ENCODE results near the gene PLSCR3. TPM values are rescaled to one million over a fixed set of nuclear protein-coding genes. Genes with fewer than 3 reads are reported as not detected.

PLSCR3 gene
- total RNA-seq, 1 experiment from 2014 or later: 42.7 TPM

GRCh38 chr17:7439462-7440112 is 45.3 kb upstream of the PLSCR3 start, which contains the start of gene FGF11:
Gene FGF11, plus strand, starts transcription at chr17:7439512. Its CDS starts 109 bp downstream, at chr17:7439621.
- H3K4me1 Mint-ChIP-seq: peaks cover 37% of the 10 kb centered on the region
- peak within 1 kb of the TSS; percentile 97 for H3K4me3 Mint-ChIP-seq
- peak within 1 kb of the TSS; percentile 98 for H3K27ac Mint-ChIP-seq
- H3K9me3 Mint-ChIP-seq: no peaks in the 10 kb centered on the region
- DNase-seq (ENCODE audit: low spot score) (no peak), ATAC-seq (no peak)
- CTCF ChIA-PET: interaction anchor here (2.5 to 3.8 kb wide), 5 partner anchors 40 to 121 kb away, joined by 5 to 21 read pairs (median 13); partner anchors contain the start of genes PLSCR3, TMEM95, TNFSF13 and ZBTB4
- POLR2A ChIA-PET: interaction anchor here (0.6 to 2.4 kb wide), 3 partner anchors 13 to 45 kb away, joined by 3 to 15 read pairs (median 9); partner anchors contain the start of gene POLR2A
- no peaks in the 10 kb centered on the region; the same call in 1 of the 2 replicates for H3K36me3 Mint-ChIP-seq
- H3K27me3 Mint-ChIP-seq (ENCODE audit: low read depth): peaks cover 34% of the 10 kb centered on the region
- TF ChIP-seq FOXK1 (CRISPR knock-in tag; IDR thresholded peaks at IDR 0.05): 0 out of 2 replicates have a peak, but pooled peaks have one; percentile 6
- no peak for TF ChIP-seq ATF1 (CRISPR knock-in tag; IDR thresholded peaks at IDR 0.05)
- TF ChIP-seq ZBTB43 (CRISPR knock-in tag; IDR thresholded peaks at IDR 0.05): 0 out of 2 replicates have a peak, but pooled peaks have one; percentile 19
- TF ChIP-seq ZNF512 (CRISPR knock-in tag; IDR thresholded peaks at IDR 0.05; ENCODE audit: borderline replicate concordance): no peak
- TF ChIP-seq AFF4 (CRISPR knock-in tag; IDR thresholded peaks at IDR 0.05; ENCODE audit: borderline replicate concordance): no peak
- TF ChIP-seq ARID4B (CRISPR knock-in tag; IDR thresholded peaks at IDR 0.05; ENCODE audit: borderline replicate concordance): peak; percentile 5; the same call in 1 of the 2 replicates
- no peak for TF ChIP-seq E2F1 (CRISPR knock-in tag; IDR thresholded peaks at IDR 0.05)
- TF ChIP-seq SP1 (CRISPR knock-in tag; conservative IDR thresholded peaks at IDR 0.05): 0 out of 2 replicates have a peak, but pooled peaks have one; percentile 47
- TF ChIP-seq AR (CRISPR knock-in tag; IDR thresholded peaks at IDR 0.05): no peak
- TF ChIP-seq ZNF232 (CRISPR knock-in tag; IDR thresholded peaks at IDR 0.05): no peak
- no peak for TF ChIP-seq PREB (CRISPR knock-in tag; IDR thresholded peaks at IDR 0.05; ENCODE audit: borderline replicate concordance)
- no peak for TF ChIP-seq ZNF396 (CRISPR knock-in tag; IDR thresholded peaks at IDR 0.05; ENCODE audit: borderline replicate concordance)
- peak; percentile 30; the same call in 1 of the 2 replicates for TF ChIP-seq FOXP1 (CRISPR knock-in tag; IDR thresholded peaks at IDR 0.05; ENCODE audit: borderline replicate concordance)
- TF ChIP-seq MYBL2 (CRISPR knock-in tag; IDR thresholded peaks at IDR 0.05): 0 out of 2 replicates have a peak, but pooled peaks have one; percentile 17
- no peak for TF ChIP-seq ZNF281 (CRISPR knock-in tag; IDR thresholded peaks at IDR 0.05)

All from WTC11 (cell line).